CD4-positive, alpha-beta T cell treated with Interleukin-17A for 1 hour (primary cell): Measurements from ENCODE around the gene ZNF234.
"Not testable (repeated sequence)": the region's sequence is repeated elsewhere in the genome, so short reads cannot be mapped to it uniquely, and the experiment has no call there.

Experiments
- DNase-seq: peaks from one replicate; pipeline ENCODE4 v3.0.0-alpha.2; 2020

ZNF234 gene

DNA sequence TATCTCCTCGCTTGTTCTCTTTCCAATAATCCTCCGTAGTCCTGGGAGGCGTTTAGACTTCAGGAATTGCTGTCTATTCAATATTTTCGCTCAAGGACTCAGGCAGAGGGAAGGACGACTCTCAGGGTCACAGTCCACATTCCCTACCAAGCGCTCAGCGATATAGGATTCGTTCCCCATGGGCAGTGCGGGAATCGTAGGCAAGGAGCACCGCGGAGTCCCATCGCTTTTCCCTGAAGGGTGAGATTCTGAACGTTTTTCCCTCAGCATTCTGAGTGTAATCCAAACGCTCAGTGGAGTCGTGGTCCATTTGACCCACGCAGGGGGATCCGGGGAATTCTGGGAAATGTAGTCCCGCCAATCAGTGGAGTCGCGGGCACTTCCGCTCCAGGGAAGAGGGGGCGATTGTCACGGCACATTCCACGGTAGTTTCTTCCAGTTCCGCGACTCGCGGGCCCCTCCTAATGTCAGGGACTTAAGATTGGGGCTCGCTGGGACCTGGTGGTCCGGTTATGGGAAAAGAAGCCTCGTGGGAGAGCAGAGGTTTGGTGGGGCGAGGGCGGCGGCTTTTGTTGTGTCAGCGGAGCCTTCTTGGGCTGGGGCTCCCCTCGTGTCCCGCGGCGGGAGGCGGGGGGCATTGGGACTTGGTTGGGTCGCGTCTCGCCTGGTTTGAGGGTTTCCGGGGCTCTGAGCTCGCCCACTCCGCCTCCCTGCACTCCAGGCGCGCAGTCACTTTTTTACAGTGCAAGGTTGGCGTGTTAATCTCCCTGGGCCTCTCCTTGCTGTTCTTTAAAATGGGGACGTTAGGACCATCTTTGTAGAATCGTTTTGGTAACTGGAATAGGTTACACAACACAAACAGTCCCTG lies at the start of gene ZNF234:
ZNF234 (plus strand) TSS at position 364 of the 868 bp plus-strand sequence. CDS start 3,079 bp downstream, outside the sequence.
- DNase-seq, result peak; percentile 82

DNA sequence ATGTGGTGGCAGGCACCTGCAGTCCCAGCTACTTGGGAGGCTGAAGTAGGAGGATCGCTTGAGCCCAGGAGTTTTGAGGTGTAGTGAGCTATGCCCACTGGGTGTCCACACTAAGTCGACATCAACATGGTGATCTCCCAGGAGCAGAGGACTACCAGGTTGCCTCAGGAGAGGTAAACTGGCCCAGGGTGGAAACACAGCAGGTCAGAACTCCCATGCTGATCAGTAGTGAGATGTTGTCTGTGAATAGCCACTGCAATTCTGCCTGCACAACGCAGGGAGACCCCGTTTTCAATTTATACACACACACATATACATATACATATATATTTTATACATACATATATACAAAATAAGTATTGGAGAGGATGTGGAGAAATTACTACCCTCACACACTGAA lies 49.2 kb upstream of the ZNF234 start:
- DNase-seq, result no peak

DNA sequence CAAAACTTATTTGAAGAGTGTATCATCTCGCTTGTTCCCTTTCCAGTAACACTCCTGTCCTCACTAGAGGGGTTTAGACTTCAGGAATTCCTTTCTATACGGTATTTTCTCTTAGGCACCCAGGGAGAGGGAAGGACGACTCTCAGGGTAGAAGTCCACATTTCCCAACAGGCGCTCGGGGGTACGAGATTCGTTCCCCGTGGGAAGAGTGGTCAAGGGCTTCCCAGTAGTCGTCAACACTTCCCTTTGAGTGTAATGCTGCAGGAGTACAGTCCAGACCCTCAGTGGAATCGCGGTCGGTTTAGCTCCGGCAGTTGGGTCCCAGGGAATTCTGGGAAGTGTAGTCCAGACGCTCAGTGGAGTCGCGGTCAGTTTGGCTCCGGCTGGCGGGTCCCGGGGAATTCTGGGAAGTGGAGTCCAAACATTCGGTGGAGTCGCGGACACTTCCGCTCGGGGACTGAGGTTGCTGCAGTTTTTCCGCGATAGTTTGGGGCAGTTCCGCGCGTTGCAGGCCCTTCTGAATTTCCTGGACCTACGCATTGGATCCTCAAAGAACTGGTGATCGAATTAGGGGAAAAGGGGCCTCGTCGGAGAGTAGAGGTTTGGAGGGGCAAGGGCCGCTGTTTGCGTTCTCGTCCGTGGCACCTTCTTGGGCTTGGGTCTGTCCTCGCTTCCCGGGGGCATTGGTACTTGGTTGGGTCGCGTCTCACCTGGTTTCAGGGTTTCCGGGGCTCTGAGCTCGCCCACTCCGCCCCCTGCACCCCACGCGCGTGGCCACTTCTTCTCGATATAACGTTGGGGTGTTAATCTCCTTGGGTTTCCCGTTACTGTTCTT lies 47.2 kb upstream of the ZNF234 start, which contains the start of gene ZNF224:
ZNF224 (plus strand) TSS at position 431 of the 835 bp plus-strand sequence. CDS start 3,513 bp downstream, outside the sequence.
- peak; percentile 90 for DNase-seq

DNA sequence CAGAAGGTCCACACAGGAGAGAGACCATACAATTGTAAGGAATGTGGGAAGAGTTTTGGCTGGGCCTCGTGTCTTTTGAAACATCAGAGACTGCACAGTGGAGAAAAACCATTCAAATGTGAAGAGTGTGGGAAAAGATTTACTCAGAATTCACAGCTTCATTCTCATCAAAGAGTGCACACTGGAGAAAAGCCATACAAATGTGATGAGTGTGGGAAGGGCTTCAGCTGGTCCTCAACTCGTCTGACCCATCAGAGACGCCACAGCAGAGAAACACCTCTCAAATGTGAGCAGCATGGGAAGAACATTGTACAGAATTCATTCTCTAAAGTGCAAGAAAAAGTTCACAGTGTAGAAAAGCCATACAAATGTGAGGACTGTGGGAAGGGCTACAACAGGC lies 33.6 kb upstream of the ZNF234 start:
- DNase-seq, result no peak

DNA sequence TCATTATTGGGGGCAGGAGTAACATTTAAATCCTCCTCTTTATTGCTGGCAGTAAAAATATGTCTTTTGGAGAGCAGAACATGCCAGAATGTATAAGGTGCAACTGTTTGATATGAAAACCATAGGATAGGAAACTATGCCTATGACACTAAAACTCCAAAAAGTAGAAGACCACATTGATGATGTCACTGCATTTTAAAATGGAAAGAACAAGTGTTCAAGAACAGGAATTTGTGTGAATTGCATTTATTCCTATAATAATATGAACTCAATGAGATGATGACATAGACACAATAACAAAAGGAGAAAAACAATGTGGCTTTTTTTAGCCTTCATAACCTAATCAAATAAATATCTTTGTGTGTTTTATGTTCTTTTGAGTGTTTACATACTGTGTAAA lies 31.9 kb upstream of the ZNF234 start:
- DNase-seq, result no peak

DNA sequence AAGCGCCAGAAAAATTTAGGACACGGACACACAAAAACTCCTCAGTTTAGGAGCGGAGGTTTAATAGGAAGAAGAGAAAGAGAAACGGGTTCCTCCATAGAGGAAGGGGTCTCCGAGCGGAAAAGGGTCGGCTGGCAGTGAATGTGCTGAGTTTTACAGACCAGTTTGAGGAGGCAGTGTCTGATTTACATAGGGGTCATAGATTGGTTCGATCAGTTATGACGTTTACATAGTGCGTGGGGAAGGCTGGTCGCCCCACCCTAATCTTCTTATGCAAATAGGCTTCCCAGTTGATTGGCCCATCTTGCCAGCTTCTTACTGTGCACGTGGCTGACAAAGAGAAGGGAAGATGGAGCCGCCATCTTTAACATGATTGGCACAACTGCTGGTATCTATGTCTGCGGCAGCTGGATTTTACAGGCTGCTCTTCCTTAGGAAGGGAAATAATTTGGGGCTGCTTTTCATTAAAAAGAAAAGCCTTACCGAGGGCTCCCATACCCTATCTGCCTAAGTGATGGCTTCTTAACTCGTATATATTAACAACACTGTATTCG lies 29.4 kb upstream of the ZNF234 start:
- DNase-seq, result peak; percentile 3

DNA sequence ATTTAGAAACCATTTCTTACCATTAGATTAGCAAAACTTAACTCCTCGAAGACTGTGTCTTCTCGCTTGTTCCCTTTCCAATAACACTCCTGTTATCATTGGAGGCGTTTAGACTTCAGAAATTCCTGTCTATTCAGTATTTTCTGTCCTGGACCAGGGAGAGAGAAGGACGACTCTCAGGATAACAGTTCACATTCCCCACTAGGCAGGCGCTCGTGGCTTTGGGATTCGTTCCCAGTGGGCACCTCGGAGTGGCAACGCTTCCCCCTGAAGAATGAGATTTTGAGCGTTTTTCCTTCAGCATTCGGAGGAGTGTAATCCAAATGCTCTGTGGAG lies 28.6 kb upstream of the ZNF234 start:
- DNase-seq, result no peak

DNA sequence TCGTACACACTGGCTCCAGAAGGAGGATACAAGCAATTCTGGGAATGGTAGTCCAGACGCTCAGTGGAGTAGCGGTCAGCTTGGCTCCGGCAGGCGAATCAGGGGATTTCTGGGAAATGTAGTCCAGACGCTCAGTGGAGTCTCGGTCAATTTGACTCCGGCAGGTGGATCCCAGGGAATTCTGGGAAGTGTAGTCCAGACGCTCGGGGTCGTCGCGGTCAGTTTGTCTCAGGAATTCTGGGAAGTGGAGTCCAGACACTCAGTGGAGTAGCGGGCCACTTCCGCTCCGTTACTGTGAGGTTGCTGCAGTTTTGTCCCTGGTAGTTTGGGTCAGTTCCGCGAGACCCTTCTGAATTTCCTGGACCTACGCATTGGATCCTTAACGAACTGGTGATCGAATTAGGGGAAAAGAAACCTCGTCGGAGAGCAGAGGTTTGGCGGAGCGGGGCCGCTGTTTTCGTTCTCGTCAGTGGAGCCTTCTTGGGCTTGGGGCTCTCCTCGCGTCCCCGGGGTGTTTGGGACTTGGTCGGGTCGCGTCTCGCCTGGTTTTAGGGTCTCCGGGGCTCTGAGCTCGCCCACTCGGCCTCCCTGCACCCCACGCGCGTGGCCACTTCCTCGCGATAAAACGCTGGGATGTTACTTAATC lies 28.1 kb upstream of the ZNF234 start, which contains the start of gene ZNF225:
ZNF225 (plus strand) TSS at position 262 of the 646 bp plus-strand sequence. CDS start 2,429 bp downstream, outside the sequence.
- DNase-seq, result peak; percentile 95

DNA sequence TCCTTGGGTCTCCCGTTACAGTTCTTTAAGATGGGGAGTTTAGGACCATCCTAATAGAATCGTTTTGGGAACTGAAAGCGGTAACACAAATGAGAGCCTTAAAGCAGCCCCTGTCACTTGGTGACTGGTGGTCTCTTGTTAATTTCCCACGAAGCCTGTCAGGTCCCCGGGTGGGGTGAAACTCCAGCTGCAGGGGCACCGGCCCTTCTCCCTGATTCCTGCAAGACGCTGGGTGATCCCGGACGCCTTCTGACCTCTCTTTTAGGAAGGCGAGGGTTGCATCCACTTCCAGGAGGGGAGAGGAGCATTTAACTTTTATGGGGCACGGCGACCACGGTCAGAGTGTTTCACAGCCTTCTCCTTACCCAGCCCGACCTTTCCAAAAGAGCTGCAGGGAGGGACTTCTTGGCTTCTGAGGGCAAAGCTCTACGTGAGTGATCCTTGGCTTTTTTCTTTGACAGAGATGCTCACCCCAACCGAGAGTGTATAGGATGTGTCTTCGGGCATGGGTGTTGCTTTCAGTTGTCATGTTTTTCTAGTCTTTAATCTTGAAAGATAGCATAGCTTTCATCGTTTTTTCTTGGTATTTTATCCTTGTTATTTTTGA lies 27.5 kb upstream of the ZNF234 start:
- no peak for DNase-seq

DNA sequence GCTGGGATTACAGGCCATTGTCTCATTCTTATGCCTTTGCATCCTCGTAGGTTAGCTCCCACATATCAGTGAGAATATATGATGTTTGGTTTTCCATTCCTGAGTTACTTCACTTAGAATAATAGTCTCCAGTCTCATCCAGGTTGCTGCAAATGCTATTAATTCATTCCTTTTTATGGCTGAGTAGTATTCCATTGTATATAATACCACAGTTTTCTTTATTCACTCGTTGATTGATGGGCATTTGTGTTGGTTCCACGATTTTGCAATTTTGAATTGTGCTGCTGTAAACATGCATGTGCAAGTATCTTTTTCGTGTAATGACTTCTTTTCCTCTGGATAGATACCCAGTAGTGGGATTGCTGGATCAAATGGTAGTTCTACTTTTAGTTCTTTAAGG lies 20.2 kb upstream of the ZNF234 start:
- DNase-seq, result not testable (repeated sequence)

DNA sequence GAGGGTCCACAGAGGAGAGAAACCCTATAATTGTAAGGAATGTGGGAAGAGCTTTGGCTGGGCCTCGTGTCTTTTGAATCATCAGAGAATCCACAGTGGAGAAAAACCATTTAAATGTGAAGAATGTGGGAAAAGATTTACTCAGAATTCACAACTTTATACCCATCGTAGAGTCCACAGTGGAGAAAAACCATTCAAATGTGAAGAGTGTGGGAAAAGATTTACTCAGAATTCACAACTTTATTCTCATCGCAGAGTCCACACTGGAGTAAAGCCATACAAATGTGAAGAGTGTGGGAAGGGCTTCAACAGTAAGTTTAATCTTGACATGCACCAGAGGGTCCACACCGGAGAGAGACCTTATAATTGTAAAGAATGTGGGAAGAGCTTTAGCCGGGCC lies 9.4 kb upstream of the ZNF234 start:
- DNase-seq, result no peak

DNA sequence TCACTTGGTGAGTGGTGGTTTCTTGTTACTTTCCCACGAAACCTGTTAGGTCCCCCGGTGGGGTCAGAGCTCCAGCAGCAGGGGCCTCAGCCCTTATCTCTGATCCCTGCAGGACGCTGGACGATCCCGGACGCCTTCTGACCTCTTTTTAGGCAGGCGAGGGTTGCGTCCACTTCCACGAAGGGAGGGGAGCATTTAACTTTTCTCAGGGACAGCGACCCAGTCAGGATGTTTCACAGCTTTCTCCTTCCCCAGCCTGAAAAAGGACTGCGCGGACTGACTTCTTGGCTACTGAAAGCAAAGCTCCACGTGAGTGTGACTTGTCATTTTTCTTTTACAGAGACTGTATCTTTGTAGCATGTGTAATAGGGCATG lies 692 bp downstream of the ZNF234 start:
- DNase-seq, result no peak

DNA sequence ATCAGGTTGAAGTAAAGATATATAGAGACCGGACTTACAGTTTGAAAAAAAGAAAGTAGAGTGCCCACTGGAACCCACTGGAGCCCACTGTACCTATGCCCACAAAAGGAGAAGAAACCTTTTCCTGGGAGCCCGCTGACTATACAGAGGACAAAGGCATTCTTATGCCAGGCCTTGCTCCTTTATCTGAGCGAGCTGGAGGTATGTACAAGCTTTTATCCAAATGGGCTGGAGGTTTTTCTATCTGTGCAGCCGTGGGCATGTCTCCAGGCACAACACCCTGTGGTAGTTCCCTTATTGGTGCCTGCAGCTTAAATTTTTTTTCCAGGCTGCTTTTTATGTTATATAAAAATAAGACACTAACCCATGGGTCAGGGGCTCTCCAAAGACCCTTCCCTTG lies 8.4 kb downstream of the ZNF234 start:
- DNase-seq, result no peak

DNA sequence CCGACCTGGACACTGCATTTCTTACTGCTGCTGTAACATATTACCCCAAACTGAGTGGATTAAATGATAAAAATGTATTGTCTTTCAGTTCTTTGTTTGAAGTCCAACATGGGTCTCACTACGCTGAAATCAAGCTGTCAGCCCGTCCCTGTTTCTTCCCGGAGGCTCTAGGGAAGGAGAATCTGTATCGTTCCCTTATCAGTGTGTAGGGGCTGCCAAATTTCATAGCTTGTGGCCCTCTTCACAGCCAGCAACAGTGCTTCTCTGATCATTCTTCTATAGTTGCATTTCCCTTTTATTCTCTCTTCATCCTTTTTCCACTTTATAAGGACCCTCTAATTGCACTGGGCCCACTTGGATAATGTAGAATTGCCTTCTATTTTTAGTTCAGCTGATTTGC lies 10.1 kb downstream of the ZNF234 start:
- DNase-seq, result no peak

DNA sequence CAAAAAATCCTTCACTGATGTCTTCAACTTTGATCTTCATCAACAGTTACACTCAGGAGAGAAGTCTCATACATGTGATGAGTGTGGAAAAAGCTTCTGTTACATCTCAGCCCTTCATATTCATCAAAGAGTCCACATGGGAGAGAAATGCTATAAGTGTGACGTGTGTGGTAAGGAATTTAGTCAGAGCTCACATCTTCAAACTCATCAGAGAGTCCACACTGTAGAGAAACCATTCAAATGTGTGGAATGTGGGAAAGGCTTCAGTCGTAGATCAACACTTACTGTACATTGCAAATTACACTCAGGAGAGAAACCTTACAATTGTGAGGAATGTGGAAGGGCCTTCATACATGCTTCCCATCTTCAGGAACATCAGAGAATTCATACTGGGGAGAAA lies 15.1 kb downstream of the ZNF234 start:
- DNase-seq, result no peak

DNA sequence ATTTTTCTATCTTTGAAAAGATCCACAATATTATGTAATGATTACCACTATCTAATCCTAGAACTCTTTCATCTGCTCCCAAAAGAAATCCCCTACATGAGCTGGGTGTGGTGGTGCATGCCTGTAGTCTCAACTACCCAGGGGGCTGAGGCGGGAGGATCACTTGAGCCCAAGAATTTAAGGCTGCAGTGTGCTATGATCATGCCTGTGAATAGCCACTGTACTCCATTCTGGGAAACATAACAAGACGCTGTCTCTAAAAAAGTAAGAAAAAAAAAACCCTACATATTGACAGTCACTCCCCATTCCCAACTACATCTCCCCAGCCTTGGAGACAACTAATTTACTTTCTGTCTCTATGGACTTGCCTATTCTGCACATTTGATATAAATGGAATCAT lies 22.4 kb downstream of the ZNF234 start:
- DNase-seq, result no peak

DNA sequence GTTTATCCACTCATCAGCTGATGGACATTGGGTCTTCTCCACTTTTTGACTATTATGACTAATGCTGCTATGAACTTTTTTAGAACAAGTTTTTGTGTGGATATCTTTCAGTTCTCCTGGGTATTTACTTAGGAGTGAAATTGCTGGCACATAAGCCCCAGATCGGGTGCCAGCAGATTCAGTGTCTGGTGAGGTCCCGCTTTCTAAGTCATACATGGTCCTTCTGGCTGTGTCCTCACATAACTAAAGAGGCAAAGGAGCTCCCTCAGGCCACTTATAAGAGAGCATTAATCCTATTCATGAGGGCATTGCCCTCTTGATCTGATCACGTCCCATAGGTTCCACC lies 22.9 kb downstream of the ZNF234 start:
- no peak for DNase-seq

DNA sequence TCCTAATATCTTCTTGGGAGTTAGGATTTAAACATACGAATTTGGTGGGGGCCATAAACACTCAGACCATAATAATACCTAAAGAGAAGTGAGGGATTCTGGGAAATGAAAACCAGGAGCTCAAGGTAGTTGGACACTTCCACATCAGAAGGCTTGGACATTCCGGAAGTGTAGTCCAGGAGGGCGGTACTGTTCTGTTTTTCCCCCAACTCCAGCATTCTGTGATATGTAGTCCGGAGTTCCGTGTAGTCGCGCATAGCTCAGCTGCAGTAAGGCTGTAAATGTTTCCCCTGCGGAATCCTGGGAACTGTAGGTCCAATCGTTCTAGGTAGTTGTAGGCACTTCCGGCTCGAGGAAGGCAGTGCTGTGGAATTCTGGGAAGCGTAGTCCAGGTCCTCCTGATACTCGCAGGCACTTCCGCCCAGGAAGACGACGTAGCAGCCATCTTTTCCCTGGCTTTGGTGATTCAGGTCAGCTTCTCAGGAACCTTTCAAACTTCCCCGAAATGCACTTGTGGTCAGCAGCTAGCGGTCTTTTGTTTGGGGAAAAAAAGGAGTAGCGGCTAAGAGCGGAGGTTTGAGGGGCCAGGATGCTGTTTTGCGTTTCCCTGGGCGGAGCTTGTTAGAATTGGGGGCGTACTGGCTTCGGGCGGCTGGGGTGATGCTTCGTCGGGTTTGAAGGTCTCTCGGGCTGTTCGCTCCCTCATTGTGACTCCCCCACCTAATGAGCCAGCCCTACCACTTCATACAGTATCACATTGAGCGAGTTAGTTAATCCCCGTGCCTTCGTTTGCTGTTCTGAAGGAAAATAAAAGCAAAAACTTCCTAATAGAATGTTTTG lies 23.5 kb downstream of the ZNF234 start, which contains the start of gene ZNF226:
ZNF226 (plus strand) TSS at position 428 of the 840 bp plus-strand sequence. CDS start 4,981 bp downstream, outside the sequence.
- peak; percentile 90 for DNase-seq

DNA sequence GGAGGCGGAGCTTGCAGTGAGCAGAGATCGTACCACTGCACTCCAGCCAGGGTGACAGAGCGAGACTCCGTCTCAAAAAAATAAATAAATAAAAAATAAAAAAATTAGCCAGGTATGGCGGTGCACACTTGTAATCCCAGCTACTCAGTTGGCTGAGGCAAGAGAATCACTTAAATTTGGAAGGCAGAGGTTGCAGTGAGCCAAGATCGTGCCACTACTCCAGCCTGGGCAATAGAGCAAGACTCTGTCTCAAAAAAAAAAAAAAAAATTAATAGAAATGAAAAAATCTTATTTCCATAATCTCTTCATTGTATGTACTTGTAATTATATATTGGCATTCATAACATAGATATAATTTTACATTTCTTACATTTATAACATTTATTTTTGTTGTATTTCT lies 29.3 kb downstream of the ZNF234 start:
- not testable (repeated sequence) for DNase-seq

DNA sequence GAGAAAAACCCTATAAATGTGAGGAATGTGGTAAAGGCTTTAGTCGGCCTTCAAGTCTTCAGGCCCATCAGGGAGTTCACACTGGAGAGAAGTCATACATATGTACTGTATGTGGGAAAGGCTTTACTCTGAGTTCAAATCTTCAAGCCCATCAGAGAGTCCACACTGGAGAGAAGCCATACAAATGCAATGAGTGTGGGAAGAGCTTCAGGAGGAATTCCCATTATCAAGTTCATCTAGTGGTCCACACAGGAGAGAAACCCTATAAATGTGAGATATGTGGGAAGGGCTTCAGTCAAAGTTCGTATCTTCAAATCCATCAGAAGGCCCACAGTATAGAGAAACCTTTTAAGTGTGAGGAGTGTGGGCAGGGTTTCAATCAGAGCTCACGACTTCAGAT lies 35.2 kb downstream of the ZNF234 start:
- DNase-seq, result no peak

DNA sequence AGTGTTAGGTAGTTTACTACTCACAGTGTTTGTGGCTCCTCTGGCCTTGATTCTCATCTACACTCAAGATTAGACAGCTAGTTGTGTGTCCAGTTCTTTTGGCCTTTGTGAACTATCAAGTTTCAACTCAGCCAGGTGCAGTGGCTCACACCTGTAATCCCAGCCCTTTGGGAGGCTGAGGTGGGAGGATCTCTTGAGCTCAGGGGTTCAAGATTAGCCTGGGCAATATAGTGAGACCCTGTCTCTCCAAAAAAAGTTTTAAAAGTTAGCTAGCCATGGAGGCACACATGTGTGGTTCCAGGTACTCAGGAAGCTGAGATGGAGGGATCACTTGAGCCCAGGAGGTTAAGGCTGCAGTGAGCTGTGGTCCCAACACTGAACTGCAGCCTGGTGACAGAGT lies 39.6 kb downstream of the ZNF234 start:
- no peak for DNase-seq

DNA sequence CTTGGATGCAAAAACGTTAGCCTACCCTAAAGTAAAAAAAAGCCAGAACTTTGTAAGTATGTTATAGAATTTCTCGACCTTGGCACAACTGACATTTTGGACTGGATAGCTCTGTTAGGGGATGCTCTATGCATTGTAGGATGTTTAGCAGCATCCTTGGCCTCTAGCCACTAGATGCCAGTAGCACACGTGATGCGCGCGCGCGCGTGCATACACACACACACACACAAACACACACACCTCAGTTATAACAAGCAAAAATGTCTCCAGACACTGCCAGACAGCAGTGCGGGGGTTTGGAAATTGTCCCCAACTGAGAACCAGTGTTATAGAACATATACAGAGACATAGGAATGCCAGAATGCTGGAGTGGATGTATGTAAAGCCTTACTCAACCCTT lies 40.8 kb downstream of the ZNF234 start:
- no peak for DNase-seq
